Rectal smooth muscle tissue (tissue), 1 donor: Measurements from ENCODE around the gene ZNF791.
A peak's percentile ranks its signal among the peaks of the same experiment; 100 is the strongest.
"Not testable (repeated sequence)": the region's sequence is repeated elsewhere in the genome, so short reads cannot be mapped to it uniquely, and the experiment has no call there.

Experiments
- H3K27ac ChIP-seq: one replicate; pipeline ENCODE4 v1.7.0; 2013; ENCODE audit warnings: low read depth, low read length, inconsistent platforms
- H3K27me3 ChIP-seq: one replicate; pipeline ENCODE4 v1.7.0; 2013; ENCODE audit warnings: low read length; ENCODE audit not compliant: control insufficient read depth, insufficient read depth
- H3K36me3 ChIP-seq: one replicate; pipeline ENCODE4 v1.7.0; 2013; ENCODE audit warnings: low read length; ENCODE audit not compliant: control insufficient read depth, insufficient read depth
- H3K4me1 ChIP-seq: one replicate; pipeline ENCODE4 v1.7.0; 2013; ENCODE audit warnings: low read length; ENCODE audit not compliant: control insufficient read depth, insufficient read depth
- H3K4me3 ChIP-seq: one replicate; pipeline ENCODE4 v1.7.0; 2013; ENCODE audit warnings: low read length
- H3K9ac ChIP-seq: one replicate; pipeline ENCODE4 v1.7.0; 2013; ENCODE audit warnings: low read length

ZNF791 gene

GRCh38 chr19:12672744-12673143 lies 62.0 kb downstream of the ZNF791 start:
- peaks cover 13% of the 10 kb centered on the region for H3K4me1 ChIP-seq
- H3K4me3 ChIP-seq: no peak overlapping the region
- H3K9ac ChIP-seq: no peak overlapping the region
- peaks cover 30% of the 10 kb centered on the region for H3K36me3 ChIP-seq
- H3K27me3 ChIP-seq: no peaks in the 10 kb centered on the region
- H3K27ac ChIP-seq: no peak overlapping the region

- Histone ChIP-seq H3K9ac (no peak overlapping the region), H3K36me3 (peaks cover 40% of the 10 kb centered on the region)
These were observed 64.7 kb downstream of the ZNF791 start for GRCh38 chr19:12675399-12675798.

GRCh38 chr19:12675940-12676339 lies 65.2 kb downstream of the ZNF791 start:
- no peak overlapping the region for H3K4me3 ChIP-seq
- H3K27me3 ChIP-seq: no peaks in the 10 kb centered on the region
- no peak overlapping the region for H3K9ac ChIP-seq
- peaks cover 40% of the 10 kb centered on the region for H3K36me3 ChIP-seq
- H3K4me1 ChIP-seq: no peaks in the 10 kb centered on the region
- no peak overlapping the region for H3K27ac ChIP-seq

More at GRCh38 chr19:12675399-12675798, 64.7 kb downstream of the ZNF791 start:
- H3K4me3 ChIP-seq: no peak overlapping the region
- no peaks in the 10 kb centered on the region for H3K27me3 ChIP-seq
- peaks cover 3% of the 10 kb centered on the region for H3K4me1 ChIP-seq
- no peak overlapping the region for H3K27ac ChIP-seq

- Histone ChIP-seq H3K27ac (no peak overlapping the region), H3K36me3 (peaks cover 40% of the 10 kb centered on the region), H3K4me1 (no peaks in the 10 kb centered on the region), H3K27me3 (no peaks in the 10 kb centered on the region), H3K4me3 (no peak overlapping the region), H3K9ac (no peak overlapping the region)
These were observed 65.7 kb downstream of the ZNF791 start for GRCh38 chr19:12676384-12676792.

- Histone ChIP-seq H3K9ac (no peak overlapping the region), H3K4me3 (no peak overlapping the region), H3K36me3 (peaks cover 40% of the 10 kb centered on the region), H3K4me1 (no peaks in the 10 kb centered on the region), H3K27me3 (no peaks in the 10 kb centered on the region), H3K27ac (no peak overlapping the region)
These were observed 66.2 kb downstream of the ZNF791 start for GRCh38 chr19:12676928-12677327.

- not testable (repeated sequence) for H3K9ac ChIP-seq, H3K4me3 ChIP-seq, H3K27ac ChIP-seq, H3K27me3 ChIP-seq, H3K4me1 ChIP-seq
- peaks cover 40% of the 10 kb centered on the region for H3K36me3 ChIP-seq
These were observed 67.3 kb downstream of the ZNF791 start for GRCh38 chr19:12678039-12678438.

GRCh38 chr19:12680034-12680433 lies 69.3 kb downstream of the ZNF791 start:
- Histone ChIP-seq H3K9ac (no peak overlapping the region), H3K27me3 (no peaks in the 10 kb centered on the region), H3K4me3 (no peak overlapping the region), H3K27ac (no peak overlapping the region), H3K4me1 (no peaks in the 10 kb centered on the region), H3K36me3 (peaks cover 31% of the 10 kb centered on the region)

- Histone ChIP-seq H3K4me3 (peak within 1 kb of the TSS; percentile 100), H3K27ac (peak within 1 kb of the TSS; percentile 98)
These were observed 70.6 kb downstream of the ZNF791 start, which contains the start of gene DHPS for GRCh38 chr19:12681074-12681987. Gene DHPS (minus strand): TSS chr19:12681880. CDS start chr19:12681766, 114 bp downstream.

More at GRCh38 chr19:12681074-12681987, 70.6 kb downstream of the ZNF791 start, which contains the start of gene DHPS:
- H3K36me3 ChIP-seq: peaks cover 19% of the 10 kb centered on the region
- H3K27me3 ChIP-seq: no peaks in the 10 kb centered on the region
- peak within 1 kb of the TSS; percentile 92 for H3K9ac ChIP-seq
- no peaks in the 10 kb centered on the region for H3K4me1 ChIP-seq
